HG02943 (cell line): ENCODE measurements around the gene PLCG1.

ENCODE experiments used
- ATAC-seq: cut with Tn5 transposase; IDR thresholded peaks from one replicate; pipeline ENCODE4 v1.9.1; 2021; ENCODE audit warnings: mild to moderate bottlenecking, low read depth, moderate library complexity; ENCODE audit not compliant: unreplicated experiment

The PLCG1 gene

DNA sequence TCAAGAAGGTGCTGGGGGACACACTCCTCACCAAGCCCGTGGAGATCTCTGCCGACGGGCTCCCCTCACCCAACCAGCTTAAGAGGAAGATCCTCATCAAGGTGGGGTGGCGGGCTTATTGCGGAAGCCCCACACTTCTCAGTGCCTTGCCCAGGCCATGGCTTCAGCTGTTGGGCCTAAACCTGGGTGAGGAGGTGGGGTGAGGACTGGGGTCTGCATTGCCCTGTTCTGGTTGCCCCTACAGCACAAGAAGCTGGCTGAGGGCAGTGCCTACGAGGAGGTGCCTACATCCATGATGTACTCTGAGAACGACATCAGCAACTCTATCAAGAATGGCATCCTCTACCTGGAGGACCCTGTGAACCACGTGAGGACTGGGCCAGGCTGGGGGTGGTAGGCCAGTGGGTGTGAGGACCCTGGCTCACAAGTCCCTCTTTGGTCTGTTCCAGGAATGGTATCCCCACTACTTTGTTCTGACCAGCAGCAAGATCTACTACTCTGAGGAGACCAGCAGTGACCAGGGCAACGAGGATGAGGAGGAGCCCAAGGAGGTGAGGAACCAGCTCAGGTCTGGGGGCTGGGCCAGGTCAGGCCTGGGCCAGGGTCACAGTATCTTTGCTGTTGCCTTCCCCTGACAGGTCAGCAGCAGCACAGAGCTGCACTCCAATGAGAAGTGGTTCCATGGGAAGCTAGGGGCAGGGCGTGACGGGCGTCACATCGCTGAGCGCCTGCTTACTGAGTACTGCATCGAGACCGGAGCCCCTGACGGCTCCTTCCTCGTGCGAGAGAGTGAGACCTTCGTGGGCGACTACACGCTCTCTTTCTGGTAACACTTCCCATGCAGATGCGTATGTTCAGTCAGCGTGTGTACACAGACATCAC, 27.9 kb downstream of the PLCG1 start:
- no peak for ATAC-seq

DNA sequence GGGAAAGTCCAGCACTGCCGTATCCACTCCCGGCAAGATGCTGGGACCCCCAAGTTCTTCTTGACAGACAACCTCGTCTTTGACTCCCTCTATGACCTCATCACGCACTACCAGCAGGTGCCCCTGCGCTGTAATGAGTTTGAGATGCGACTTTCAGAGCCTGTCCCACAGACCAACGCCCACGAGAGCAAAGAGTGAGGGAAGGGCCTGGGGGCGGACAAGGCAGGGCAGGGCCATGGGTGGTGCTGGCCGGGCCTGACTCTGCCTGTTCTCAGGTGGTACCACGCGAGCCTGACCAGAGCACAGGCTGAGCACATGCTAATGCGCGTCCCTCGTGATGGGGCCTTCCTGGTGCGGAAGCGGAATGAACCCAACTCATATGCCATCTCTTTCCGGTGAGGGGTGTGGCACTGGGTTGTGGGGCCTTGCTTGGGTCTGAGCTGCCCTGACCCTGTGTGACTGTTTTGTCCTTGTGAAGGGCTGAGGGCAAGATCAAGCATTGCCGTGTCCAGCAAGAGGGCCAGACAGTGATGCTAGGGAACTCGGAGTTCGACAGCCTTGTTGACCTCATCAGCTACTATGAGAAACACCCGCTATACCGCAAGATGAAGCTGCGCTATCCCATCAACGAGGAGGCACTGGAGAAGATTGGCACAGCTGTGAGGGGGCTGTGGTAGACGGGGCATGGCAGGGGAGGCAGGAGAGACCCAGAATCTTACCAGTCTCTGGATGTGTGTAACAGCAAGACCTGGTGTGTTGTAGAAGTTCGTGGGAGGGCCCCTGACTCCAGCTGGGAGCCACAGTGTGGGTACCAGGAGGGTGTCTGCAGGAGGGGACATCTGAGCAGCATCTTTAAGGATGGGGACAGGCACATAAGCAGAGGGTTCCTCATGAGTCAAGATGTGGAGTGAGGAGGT, 29.1 kb downstream of the PLCG1 start:
- no peak for ATAC-seq

DNA sequence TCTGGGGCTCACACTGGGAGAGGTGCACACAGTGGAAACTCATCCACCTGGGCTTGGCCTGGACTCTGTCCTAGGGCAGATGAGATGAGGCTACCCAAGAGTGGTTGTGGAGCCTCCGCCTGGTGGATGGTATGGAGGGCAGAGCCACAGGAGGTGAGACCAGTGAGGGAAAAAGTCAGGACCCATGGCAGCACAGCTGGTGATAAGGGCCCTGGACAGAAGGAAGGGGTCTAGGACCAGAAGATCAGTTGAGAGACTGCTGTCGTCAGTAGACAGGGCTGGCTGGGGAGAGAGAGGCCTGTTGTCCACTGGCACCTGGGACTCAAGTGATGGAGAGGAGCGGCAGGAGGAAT, 29.8 kb downstream of the PLCG1 start:
- ATAC-seq = no peak

DNA sequence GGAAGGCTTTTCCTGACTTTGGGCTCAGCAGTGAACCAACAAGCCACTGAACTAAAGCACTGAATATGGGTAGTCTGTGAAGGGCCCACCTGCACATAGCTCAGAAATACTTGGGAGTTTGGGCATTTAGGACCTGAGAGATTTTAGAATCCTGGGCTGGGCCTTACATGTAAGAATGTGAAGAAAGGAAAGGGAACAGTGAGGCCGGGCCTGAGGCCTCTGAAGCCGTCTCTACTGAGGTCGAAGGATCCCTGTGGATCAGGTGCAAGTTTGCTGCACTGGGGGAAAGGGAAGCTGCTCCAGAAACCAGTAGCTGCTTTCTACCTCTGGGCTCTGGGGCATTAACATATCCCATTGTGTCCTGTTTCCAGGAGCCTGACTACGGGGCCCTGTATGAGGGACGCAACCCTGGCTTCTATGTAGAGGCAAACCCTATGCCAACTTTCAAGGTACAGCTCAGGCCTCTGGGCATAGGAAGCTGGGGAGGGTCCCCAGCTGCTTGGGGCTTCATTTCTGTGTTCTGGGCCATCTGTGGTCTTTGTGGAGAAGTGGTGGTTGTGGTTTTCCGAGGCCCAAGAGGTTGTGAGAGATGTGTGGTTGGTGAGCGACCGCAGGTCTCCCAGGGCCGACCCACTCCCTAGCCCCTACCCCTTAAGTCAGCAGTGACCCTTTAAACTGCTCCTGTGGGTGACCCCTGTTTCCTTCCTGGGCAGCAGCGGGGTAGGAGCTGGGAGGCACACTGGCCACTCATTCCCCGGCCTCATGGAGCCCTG, 30.3 kb downstream of the PLCG1 start:
- no peak for ATAC-seq

DNA sequence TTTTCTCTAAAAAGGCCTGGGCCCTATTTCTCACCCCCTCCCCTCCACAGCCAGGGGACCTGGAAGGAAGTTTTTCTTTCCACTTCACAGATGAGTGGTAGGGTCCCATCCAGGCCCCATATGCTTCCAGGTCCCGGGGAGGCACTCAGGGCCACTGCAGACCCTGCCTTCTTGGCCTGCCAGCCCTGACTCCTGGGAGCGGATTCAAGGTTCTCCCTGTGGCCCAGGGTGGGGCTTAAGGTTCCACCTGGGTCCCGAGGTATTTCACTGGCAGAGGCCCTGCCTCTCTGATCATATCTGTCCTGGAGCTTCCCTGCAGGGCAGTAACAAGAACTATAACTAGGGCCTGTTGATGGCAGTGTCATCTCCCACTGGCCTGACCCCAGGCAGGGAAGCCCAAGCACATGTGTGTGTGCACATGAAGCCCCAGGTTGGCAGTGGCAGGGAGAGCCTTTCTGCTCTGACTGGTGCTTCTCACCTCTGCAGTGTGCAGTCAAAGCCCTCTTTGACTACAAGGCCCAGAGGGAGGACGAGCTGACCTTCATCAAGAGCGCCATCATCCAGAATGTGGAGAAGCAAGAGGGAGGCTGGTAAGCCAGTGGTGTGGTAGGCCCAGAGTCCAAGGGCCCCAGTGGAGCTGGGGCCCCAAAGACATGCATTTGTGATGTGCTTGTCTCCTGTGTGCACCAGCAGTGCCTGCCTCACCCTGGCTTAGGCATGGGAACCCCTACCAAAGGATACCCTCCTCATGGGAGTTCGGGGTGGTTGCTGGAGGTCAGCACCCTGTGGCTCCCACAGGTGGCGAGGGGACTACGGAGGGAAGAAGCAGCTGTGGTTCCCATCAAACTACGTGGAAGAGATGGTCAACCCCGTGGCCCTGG, 31.2 kb downstream of the PLCG1 start:
- no peak for ATAC-seq

DNA sequence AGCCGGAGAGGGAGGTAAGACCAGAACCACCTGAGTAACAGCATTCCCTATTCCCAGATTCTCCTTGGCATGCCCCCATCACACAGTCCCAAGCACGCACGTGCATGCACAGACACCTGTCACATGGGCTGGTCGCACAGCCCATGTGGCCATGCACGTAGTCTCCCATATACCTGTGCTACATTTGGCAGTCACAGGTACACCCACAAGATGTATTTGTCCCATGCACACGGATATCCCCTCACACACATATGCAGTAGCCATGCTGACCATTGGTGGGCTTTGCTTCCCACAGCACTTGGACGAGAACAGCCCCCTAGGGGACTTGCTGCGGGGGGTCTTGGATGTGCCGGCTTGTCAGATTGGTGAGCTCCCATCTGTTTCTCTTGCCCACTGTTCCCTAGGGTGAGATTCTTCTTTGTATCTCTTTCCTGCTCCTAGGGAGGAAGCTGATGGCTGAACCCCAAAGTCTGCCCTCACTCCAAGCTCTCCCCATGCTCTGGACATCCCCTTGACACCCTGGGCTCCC, 31.9 kb downstream of the PLCG1 start:
- no peak for ATAC-seq

DNA sequence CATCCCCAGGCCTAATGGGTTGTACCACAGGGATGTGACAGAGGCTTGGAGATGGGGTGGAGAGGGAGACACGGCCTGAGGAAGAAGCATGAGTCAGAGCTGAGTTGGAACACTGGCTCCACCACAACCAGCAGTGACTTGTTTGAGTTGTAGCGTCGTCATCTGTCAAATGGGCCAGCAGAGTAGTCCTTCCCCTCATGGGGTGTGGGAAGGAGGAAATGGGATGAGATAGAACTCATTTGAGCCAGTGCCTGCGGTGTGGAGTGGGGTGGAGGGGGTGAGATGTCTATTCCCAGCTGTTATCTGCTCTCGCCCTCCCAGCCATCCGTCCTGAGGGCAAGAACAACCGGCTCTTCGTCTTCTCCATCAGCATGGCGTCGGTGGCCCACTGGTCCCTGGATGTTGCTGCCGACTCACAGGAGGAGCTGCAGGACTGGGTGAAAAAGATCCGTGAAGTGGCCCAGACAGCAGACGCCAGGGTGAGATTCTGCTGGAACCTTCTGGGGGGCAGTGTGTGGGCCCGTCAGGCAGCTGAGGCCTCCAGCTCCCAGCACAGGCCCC, 32.5 kb downstream of the PLCG1 start:
- no peak for ATAC-seq

DNA sequence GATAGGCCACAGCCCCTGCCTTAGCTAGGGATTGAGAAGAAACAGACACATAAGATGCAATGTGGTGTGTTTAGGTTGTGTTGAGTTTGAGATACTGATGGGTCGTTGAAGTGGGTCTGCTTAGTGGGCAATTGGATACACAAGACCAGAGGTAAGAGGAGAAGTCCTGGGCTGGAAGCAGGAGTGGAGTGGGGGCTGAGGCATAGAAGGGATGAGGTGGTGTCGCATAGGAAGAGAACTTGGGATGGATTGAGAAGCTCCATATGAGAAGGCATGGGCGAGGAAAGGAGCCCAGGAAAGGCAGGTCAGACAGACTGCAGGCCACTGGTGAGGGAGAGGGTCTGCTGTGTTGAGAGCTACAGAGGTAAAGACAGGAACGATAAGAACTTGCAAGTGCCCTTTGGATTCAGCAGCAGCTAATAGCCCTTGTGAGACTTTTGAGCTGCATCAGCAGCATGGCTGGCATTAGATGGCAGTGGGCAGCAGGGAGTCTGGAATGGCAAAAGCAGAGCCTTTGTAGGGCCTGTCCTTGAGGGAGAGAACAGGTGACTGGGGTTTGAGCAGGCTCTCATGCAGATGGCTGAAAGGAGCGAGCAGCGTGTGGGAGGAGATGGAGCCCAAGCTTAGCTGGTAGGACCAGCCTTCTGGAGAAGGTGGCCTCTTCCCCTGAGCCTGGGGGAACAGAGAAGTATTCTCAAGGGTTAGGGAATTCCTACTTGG, 33.2 kb downstream of the PLCG1 start:
- ATAC-seq = no peak

DNA sequence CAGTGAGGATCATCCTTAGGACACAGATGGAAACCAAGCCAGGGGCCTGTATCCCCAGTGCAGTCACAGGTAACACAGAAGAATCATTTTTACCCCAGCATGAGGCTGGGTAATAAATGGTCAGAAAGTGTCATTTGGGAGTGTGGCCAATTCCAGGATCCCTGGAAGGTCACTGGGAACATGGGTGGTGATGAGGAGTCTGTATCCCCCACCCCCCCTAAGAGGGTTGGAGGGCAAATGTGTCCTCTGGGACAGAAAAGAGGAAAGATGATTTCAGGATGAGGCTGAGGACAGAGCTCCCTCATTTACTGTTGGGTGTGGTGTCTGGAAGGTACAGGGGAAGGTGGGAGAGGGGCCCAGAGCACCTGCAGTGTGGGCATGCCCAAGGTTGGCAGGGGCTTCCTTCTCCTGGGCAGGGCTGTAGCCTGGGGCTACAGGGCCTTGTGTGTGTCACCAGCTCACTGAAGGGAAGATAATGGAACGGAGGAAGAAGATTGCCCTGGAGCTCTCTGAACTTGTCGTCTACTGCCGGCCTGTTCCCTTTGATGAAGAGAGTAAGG, 34.5 kb downstream of the PLCG1 start:
- no peak for ATAC-seq

DNA sequence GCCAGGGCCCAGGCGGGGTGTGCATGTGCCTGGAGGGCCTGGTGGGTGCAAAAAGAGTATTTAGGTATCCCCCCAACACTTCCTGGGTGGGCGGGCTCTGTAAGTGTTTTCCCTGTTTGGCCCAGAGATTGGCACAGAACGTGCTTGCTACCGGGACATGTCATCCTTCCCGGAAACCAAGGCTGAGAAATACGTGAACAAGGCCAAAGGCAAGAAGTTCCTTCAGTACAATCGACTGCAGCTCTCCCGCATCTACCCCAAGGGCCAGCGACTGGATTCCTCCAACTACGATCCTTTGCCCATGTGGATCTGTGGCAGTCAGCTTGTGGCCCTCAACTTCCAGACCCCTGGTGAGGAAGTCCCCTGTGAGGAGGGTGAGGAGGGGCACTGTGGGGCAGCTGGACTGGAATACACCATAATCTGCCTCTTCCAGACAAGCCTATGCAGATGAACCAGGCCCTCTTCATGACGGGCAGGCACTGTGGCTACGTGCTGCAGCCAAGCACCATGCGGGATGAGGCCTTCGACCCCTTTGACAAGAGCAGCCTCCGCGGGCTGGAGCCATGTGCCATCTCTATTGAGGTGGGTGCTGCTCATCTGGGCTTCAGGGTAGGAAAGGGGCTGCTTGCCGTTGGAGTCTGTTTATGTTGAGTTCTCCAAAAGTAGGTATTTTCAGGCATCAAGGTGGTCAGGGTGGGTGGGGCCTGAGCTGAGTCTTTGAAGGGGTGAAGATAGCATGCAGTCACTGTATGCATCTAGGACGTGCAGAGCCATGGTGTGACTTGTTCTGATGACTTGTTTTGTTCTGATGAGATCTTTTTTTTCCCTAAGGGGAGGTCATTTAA, 35.2 kb downstream of the PLCG1 start:
- ATAC-seq = no peak

DNA sequence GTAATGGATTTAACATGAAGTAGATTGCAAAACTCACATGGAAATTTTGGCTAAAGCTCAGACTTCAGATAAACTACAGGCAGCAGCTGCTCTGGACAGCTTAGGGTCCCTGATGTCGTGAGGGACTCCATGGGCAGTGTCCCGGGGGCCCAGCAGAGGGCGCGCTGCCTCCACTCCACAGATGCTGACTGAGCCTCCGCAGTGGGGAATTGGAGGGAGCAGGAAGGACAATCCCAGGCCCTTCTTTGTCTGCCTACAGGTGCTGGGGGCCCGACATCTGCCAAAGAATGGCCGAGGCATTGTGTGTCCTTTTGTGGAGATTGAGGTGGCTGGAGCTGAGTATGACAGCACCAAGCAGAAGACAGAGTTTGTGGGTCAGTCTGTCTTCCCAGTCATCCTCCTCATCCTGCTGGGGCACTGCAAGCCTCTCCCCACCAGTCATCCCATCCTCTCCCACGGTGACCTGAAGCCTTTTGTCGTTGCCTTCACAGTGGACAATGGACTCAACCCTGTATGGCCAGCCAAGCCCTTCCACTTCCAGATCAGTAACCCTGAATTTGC, 35.9 kb downstream of the PLCG1 start:
- ATAC-seq = no peak

DNA sequence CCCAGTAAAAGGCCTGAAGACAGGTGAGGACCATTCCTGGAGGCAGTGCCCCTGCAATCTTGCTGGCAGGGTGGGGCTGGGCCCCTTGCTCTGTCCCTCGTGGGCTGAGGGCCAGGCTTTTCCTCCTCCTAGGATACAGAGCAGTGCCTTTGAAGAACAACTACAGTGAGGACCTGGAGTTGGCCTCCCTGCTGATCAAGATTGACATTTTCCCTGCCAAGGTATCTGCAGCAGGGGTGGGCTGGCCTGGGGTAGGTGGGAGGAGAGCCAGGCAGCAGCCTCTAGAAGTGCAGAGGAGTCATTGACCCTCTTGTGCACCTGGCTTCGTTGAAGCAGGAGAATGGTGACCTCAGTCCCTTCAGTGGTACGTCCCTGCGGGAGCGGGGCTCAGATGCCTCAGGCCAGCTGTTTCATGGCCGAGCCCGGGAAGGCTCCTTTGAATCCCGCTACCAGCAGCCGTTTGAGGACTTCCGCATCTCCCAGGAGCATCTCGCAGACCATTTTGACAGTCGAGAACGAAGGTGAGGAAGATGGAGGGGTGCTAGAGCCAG, 36.5 kb downstream of the PLCG1 start:
- no peak for ATAC-seq

DNA sequence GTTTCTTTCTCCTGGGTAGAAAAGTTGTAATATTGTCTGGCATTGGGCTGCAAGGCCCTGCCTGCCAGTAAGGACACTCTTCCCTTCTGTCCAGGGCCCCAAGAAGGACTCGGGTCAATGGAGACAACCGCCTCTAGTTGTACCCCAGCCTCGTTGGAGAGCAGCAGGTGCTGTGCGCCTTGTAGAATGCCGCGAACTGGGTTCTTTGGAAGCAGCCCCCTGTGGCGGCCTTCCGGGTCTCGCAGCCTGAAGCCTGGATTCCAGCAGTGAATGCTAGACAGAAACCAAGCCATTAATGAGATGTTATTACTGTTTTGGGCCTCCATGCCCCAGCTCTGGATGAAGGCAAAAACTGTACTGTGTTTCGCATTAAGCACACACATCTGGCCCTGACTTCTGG, 37.0 kb downstream of the PLCG1 start:
- no peak for ATAC-seq

DNA sequence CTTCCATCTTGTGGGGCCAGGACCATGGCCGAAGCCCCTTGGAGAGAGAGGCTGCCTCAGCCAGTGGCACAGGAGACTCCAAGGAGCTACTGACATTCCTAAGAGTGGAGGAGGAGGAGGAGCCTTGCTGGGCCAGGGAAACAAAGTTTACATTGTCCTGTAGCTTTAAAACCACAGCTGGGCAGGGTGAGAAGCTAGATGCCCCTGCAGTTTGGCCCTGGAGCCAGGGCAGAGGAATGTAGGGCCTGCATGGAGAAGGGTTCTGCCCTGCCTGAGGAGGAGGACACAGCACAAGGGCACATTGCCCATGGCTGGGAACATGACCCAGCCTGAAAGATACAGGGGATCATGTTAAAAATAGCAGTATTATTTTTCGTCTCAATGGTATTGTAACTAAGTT, 37.4 kb downstream of the PLCG1 start:
- no peak for ATAC-seq

DNA sequence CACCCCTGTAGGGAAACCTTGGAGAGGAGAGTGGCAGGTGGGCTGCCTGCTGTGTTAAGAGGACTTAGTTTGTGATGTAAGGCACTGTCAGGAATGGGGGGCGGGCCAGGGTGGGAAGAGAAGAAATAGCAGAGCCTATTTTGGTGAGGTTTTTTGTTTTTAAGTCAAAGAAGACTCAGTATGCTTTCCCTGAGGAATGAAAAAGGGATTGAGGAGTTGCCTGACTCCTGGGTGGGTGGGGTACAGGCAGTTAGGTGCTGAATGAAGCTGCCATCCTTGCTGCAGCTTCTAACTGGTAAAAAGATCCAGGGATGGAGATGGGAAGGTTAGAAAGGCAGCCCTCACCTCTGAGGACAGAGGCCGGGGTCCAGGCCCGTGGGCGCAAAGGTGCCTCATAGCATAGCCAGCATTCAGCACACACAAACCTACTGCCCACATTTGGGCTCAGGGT, 37.9 kb downstream of the PLCG1 start:
- ATAC-seq = no peak

DNA sequence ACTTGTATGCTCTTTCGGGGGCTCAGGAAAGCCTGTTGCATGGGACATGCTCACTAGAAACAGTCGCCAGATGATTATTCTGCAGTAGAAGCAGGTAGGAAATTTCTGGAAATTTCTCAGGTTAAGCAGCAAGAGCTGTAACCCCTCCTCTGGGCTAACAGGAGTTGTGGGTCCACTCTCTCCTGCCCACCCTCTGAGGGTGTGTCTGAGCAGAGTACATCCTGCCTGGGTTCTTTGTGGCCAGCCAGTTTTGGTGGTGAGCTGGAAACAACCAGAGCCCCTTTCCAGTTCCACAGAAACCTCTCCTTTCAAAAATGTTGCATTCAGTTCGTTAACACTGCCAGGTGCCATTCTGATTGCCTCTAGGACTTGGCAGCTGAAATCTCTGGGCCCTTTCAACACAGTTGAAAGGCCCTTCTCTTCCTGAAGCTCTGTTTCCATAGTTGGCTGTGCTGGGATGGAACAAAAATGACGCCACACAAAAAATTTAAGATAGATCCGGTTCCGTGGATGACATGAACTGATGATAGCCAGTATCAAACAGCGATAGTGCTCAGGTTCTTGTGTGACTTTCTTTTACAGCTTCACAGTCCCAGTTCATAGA, 38.5 kb downstream of the PLCG1 start:
- ATAC-seq = no peak
